Measurements from ENCODE around the gene ZNF224.

Gene ZNF224

GRCh38 chr19:44051650-44052402 is 42.3 kb upstream of the ZNF224 start, which contains the start of gene ZNF223:
Gene ZNF223, plus strand, starts transcription at chr19:44052036. Its CDS starts 3,141 bp downstream, at chr19:44055177.
- TF ChIP-seq TCF4 (CRISPR knock-in tag; IDR thresholded peaks at IDR 0.05; ENCODE audit: borderline replicate concordance) (no peak), TSHZ2 (CRISPR knock-in tag; IDR thresholded peaks at IDR 0.05) (0 out of 2 replicates have a peak, but pooled peaks have one; percentile 41), PPARA (CRISPR knock-in tag; IDR thresholded peaks at IDR 0.05; ENCODE audit: borderline replicate concordance) (no peak)
- ATAC-seq, result peak; percentile 100

- ATAC-seq, result no peak
- no peak for TF ChIP-seq RARB (CRISPR knock-in tag; IDR thresholded peaks at IDR 0.05)
- no peak for TF ChIP-seq TOX (CRISPR knock-in tag; IDR thresholded peaks at IDR 0.05; ENCODE audit: borderline replicate concordance)
Measured at GRCh38 chr19:44055870-44056269, 38.3 kb upstream of the ZNF224 start.

GRCh38 chr19:44059229-44059628 is 34.9 kb upstream of the ZNF224 start:
- no peak for TF ChIP-seq CSRNP3 (CRISPR knock-in tag; IDR thresholded peaks at IDR 0.05)
- TF ChIP-seq CSDC2 (CRISPR knock-in tag; IDR thresholded peaks at IDR 0.05), result no peak
- TF ChIP-seq TCF4 (CRISPR knock-in tag; IDR thresholded peaks at IDR 0.05; ENCODE audit: borderline replicate concordance), result no peak
- TF ChIP-seq ESRRG (CRISPR knock-in tag; IDR thresholded peaks at IDR 0.05), result no peak
- TF ChIP-seq OSR1 (CRISPR knock-in tag; IDR thresholded peaks at IDR 0.05), result no peak
- TF ChIP-seq ISL1 (CRISPR knock-in tag; IDR thresholded peaks at IDR 0.05), result no peak
- TF ChIP-seq BACH2 (CRISPR knock-in tag; IDR thresholded peaks at IDR 0.05; ENCODE audit: borderline replicate concordance), result no peak
- no peak for TF ChIP-seq ZNF8 (CRISPR knock-in tag; IDR thresholded peaks at IDR 0.05)
- TF ChIP-seq RARB (CRISPR knock-in tag; IDR thresholded peaks at IDR 0.05), result no peak
- TF ChIP-seq PATZ1 (CRISPR knock-in tag; IDR thresholded peaks at IDR 0.05; ENCODE audit: borderline replicate concordance), result no peak
- no peak for TF ChIP-seq ZNF70 (CRISPR knock-in tag; IDR thresholded peaks at IDR 0.05)
- no peak for TF ChIP-seq SNAI2 (CRISPR knock-in tag; IDR thresholded peaks at IDR 0.05)
- no peak for TF ChIP-seq ZC3H10 (CRISPR knock-in tag; IDR thresholded peaks at IDR 0.05)
- no peak for TF ChIP-seq ZFP30 (CRISPR knock-in tag; IDR thresholded peaks at IDR 0.05)
- TF ChIP-seq POU6F1 (CRISPR knock-in tag; IDR thresholded peaks at IDR 0.05; ENCODE audit: borderline replicate concordance, low read depth), result no peak
- TF ChIP-seq GLIS3 (CRISPR knock-in tag; IDR thresholded peaks at IDR 0.05), result no peak
- no peak for TF ChIP-seq CREB5 (CRISPR knock-in tag; IDR thresholded peaks at IDR 0.05; ENCODE audit: low read depth)
- no peak for TF ChIP-seq TSHZ2 (CRISPR knock-in tag; IDR thresholded peaks at IDR 0.05)
- TF ChIP-seq TOX (CRISPR knock-in tag; IDR thresholded peaks at IDR 0.05; ENCODE audit: borderline replicate concordance), result no peak
- no peak for TF ChIP-seq ZFP3 (CRISPR knock-in tag; IDR thresholded peaks at IDR 0.05)
- no peak for ATAC-seq

Data from SK-N-SH treated with all-trans-retinoic acid at 6 μM for 48 hours (cell line).